HCT116 (cell line): ENCODE measurements around the gene UNC5C. TPM values are rescaled to one million over a fixed set of nuclear protein-coding genes. Genes with fewer than 3 reads are reported as not detected.

ENCODE experiments used
- ATAC-seq: fragments of 200-7000 bp; cut with Tn5 transposase; 2 replicates; pipeline ENCODE4 v1.9.1; 2020; ENCODE audit warnings: mild to moderate bottlenecking, moderate library complexity
- BruUV-seq: library from RNA; stranded (reverse); fragments of 400-500 nt; replicated peaks from 2 replicates; lab custom pipeline; 2021; lab: Mats Ljungman, UMichigan
- CTCF ChIA-PET: fragments of 300-600 bp; sonication (Branson Sonifier 250); formaldehyde crosslinking; loops from one replicate; lab custom pipeline; 2021; ENCODE audit warnings: antibody characterized with exemption; lab: Charles Lee
- POLR2A ChIA-PET: fragments of 300-600, 350-600 bp; sonication (Branson Sonifier 250); formaldehyde crosslinking; loops from one replicate; lab custom pipeline; 2021; ENCODE audit warnings: antibody characterized with exemption; lab: Charles Lee
- RAD21 ChIA-PET, 2 experiments: fragments of 300-600 bp; sonication (Branson Sonifier 250); formaldehyde crosslinking; loops; one replicate each; lab custom pipeline; 2023; ENCODE audit warnings: low total read pairs in 2 of 2; ENCODE audit not compliant: uncharacterized antibody in 2 of 2, unreplicated experiment in 2 of 2, low non-redundant PET in 1 of 2; lab: Charles Lee
- DNase-seq: peaks from one replicate; pipeline ENCODE4 v3.0.0-alpha.2; 2010; ENCODE audit warnings: low read depth, low spot score
- H2AFZ ChIP-seq: fragments of 200-600 bp; shearing (Covaris generic), sonication (generic); 2 replicates; pipeline ENCODE4 v1.6.1; 2017; ENCODE audit warnings: low read depth, mixed run types, mixed read lengths, antibody characterized with exemption, low read length; ENCODE audit not compliant: poor library complexity, severe bottlenecking
- H3K27ac ChIP-seq: 2 replicates; pipeline ENCODE4 v1.5.1; 2012; ENCODE audit warnings: low read depth, low read length
- H3K27me3 ChIP-seq: fragments of 200-600 bp; sonication (generic); 2 replicates; pipeline ENCODE4 v1.6.1; 2016; ENCODE audit warnings: mixed run types, low read length, mixed read lengths; ENCODE audit not compliant: insufficient read depth
- H3K36me3 ChIP-seq, 2 experiments: fragments of 200-500 bp in 1 of 2; fragments of 200-600 bp in 1 of 2; sonication (Bioruptor generic) in 1 of 2; sonication (generic) in 1 of 2; 2 replicates each; pipeline versions ENCODE4 v1.5.1 to v1.6.1; 2014 to 2016; ENCODE audit warnings: low read length in 2 of 2, inconsistent platforms in 1 of 2, mixed read lengths in 1 of 2, mixed run types in 1 of 2; ENCODE audit not compliant: insufficient read depth in 2 of 2, control insufficient read depth in 1 of 2
- H3K4me1 ChIP-seq, 2 experiments: fragments of 200-600 bp in 1 of 2; sonication (generic) in 1 of 2; 2 replicates each; pipeline versions ENCODE4 v1.5.1 to v1.6.1; 2012 to 2017; ENCODE audit warnings: low read length in 2 of 2, inconsistent platforms in 1 of 2, mild to moderate bottlenecking in 1 of 2, mixed read lengths in 1 of 2, mixed run types in 1 of 2, moderate library complexity in 1 of 2; ENCODE audit not compliant: insufficient read depth in 2 of 2, control insufficient read depth in 1 of 2
- H3K4me2 ChIP-seq: fragments of 200-600 bp; sonication (generic); 2 replicates; pipeline ENCODE4 v1.6.1; 2017; ENCODE audit warnings: mixed run types, low read length, mixed read lengths
- H3K4me3 ChIP-seq, 2 experiments: fragments of 200-600 bp in 1 of 2; sonication (generic) in 1 of 2; replicated peaks in 1 of 2; 2 replicates each; pipeline ENCODE4 v1.5.1; 2011 to 2016; ENCODE audit warnings: low read length in 2 of 2, control low read depth in 1 of 2, low read depth in 1 of 2, mild to moderate bottlenecking in 1 of 2, mixed read lengths in 1 of 2, mixed run types in 1 of 2
- H3K79me2 ChIP-seq: fragments of 200-600 bp; sonication (generic); 2 replicates; pipeline ENCODE4 v1.6.1; 2017; ENCODE audit warnings: mild to moderate bottlenecking, mixed run types, low read length, moderate library complexity, mixed read lengths; ENCODE audit not compliant: insufficient read depth
- H3K9ac ChIP-seq: fragments of 200-600 bp; sonication (generic); 2 replicates; pipeline ENCODE4 v1.6.1; 2016; ENCODE audit warnings: low read length, mixed read lengths
- H3K9me2 ChIP-seq: fragments of 200-600 bp; sonication (generic), shearing (Covaris generic); 2 replicates; pipeline ENCODE4 v1.6.1; 2017; ENCODE audit warnings: mixed run types, mild to moderate bottlenecking, moderate library complexity; ENCODE audit not compliant: insufficient read depth
- H3K9me3 ChIP-seq, 2 experiments: fragments of 200-500 bp in 1 of 2; fragments of 200-600 bp in 1 of 2; sonication (Bioruptor generic) in 1 of 2; sonication (generic) in 1 of 2; 2 replicates each; pipeline ENCODE4 v1.6.1; 2014 to 2017; ENCODE audit warnings: low read length in 2 of 2, mixed read lengths in 2 of 2, inconsistent platforms in 1 of 2, low read depth in 1 of 2, mild to moderate bottlenecking in 1 of 2, mixed run types in 1 of 2, moderate library complexity in 1 of 2; ENCODE audit not compliant: control insufficient read depth in 1 of 2, insufficient read depth in 1 of 2
- H4K20me1 ChIP-seq: fragments of 200-600 bp; sonication (generic), shearing (Covaris generic); 2 replicates; pipeline ENCODE4 v1.6.1; 2017; ENCODE audit warnings: mixed run types, mild to moderate bottlenecking, moderate library complexity; ENCODE audit not compliant: insufficient read depth
- CBX3 ChIP-seq: IDR thresholded peaks from 2 replicates; pipeline ENCODE4 v1.6.1; 2012; ENCODE audit warnings: low read depth
- CEBPB ChIP-seq: IDR thresholded peaks from 2 replicates; pipeline ENCODE4 v1.6.1; 2012; ENCODE audit warnings: low read depth
- EZH2 ChIP-seq: fragments of 200-600 bp; sonication (generic); IDR thresholded peaks from 2 replicates; pipeline ENCODE4 v1.6.1; 2017; ENCODE audit warnings: antibody characterized with exemption, mixed run types
- EZH2phosphoT487 ChIP-seq: fragments of 200-600 bp; IDR thresholded peaks from 2 replicates; pipeline ENCODE4 v1.6.1; 2018; ENCODE audit warnings: antibody characterized with exemption, borderline replicate concordance
- FOSL1 ChIP-seq: IDR thresholded peaks from 2 replicates; pipeline ENCODE4 v1.6.1; 2012; ENCODE audit warnings: low read depth
- POLR2A ChIP-seq: IDR thresholded peaks from 2 replicates; pipeline ENCODE4 v1.7.0; 2011; ENCODE audit warnings: borderline replicate concordance; ENCODE audit not compliant: insufficient read depth, insufficient read length; ENCODE audit errors: extremely low read depth
- POLR2AphosphoS5 ChIP-seq: IDR thresholded peaks from 2 replicates; pipeline ENCODE4 v1.6.1; 2011; ENCODE audit warnings: mild to moderate bottlenecking, low read depth, low read length, moderate library complexity
- SP1 ChIP-seq: IDR thresholded peaks from 2 replicates; pipeline ENCODE4 v1.6.1; 2012; ENCODE audit warnings: low read depth
- SRF ChIP-seq: IDR thresholded peaks from 2 replicates; pipeline ENCODE4 v1.6.1; 2012; ENCODE audit warnings: low read depth
- TCF7L2 ChIP-seq: IDR thresholded peaks from 2 replicates; pipeline ENCODE4 v1.7.0; 2011; ENCODE audit warnings: borderline replicate concordance, inconsistent platforms; ENCODE audit not compliant: insufficient read depth, insufficient read length; ENCODE audit errors: extremely low read depth
- YY1 ChIP-seq: IDR thresholded peaks from 2 replicates; pipeline ENCODE4 v1.6.1; 2011; ENCODE audit warnings: low read length, low read depth, moderate library complexity, mild to moderate bottlenecking; ENCODE audit not compliant: insufficient replicate concordance; ENCODE audit errors: extremely low read depth
- intact Hi-C: fragments of 100-400 bp; cut with micrococcal nuclease; formaldehyde crosslinking; loops from 2 replicates; pipeline ENCODE4 v1.10.0; 2022
- total RNA-seq: library from RNA; stranded (reverse); gene quantifications from one replicate; pipeline ENCODE4 v1.2.1, GENCODE V29; 2021; ENCODE audit not compliant: unreplicated experiment
- TF ChIP-seq, protein P1 (sequence below): IDR thresholded peaks from 2 replicates; pipeline ENCODE4 v1.6.1; 2012
- TF ChIP-seq, protein P2 (sequence below): IDR thresholded peaks from 2 replicates; pipeline ENCODE4 v1.6.1; 2012
- TF ChIP-seq, protein P3 (sequence below), 3 experiments: fragments of 200-600 bp in 1 of 3; sonication (generic) in 1 of 3; IDR thresholded peaks in 2 of 3; conservative IDR thresholded peaks in 1 of 3; 2 replicates each; pipeline ENCODE4 v1.5.1; 2012 to 2017; ENCODE audit warnings: low read depth in 2 of 3, low read length in 2 of 3, antibody characterized with exemption in 1 of 3, borderline replicate concordance in 1 of 3, control low read depth in 1 of 3, mild to moderate bottlenecking in 1 of 3, mixed read lengths in 1 of 3, mixed run types in 1 of 3, moderate library complexity in 1 of 3; ENCODE audit not compliant: insufficient read depth in 1 of 3

UNC5C gene
- total RNA-seq, 1 experiment from 2014 or later, result not detected

DNA sequence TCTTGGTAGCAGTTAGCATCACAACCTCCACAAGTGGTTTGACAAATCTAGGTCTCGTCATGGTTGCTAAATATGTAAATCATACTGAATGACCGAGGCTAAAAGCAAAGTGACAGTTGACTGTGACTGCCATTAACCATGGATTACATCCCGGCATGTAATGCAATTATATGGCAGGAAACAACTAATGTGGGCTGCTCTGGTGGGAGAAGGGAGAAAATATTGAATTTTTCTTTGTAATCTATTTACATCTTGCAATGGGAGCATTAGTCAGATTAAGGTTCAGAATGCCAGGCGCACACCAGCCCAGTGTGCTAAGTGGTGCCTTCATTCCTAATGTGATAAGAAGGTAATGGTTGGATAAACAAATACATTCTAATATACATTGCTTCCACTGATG lies 35.8 kb downstream of the UNC5C start:
- Histone ChIP-seq H3K4me2 (no peak overlapping the region), H3K27ac (no peak overlapping the region), H3K4me3 (no peak overlapping the region), H3K9ac (no peak overlapping the region), H3K9me2 (no peaks in the 10 kb centered on the region), H3K9me3 (no peaks in the 10 kb centered on the region; a peak in 1 of 4 replicates), H3K36me3 (no peaks in the 10 kb centered on the region), H3K4me1 (peaks cover 22 to 37% of the 10 kb centered on the region in 2 experiments), H2AFZ (no peak overlapping the region), H3K27me3 (no peaks in the 10 kb centered on the region)
- ChIA-PET CTCF (no interaction called here), POLR2A (no interaction called here)
- intact Hi-C loops, result loop anchor here (10.0 kb wide), 1 partner anchor 348 kb away; no protein-coding TSS in a partner anchor
- DNase-seq (no peak), ATAC-seq (no peak)
- no TSS peak for BruUV-seq
- TF ChIP-seq, protein P1, sequence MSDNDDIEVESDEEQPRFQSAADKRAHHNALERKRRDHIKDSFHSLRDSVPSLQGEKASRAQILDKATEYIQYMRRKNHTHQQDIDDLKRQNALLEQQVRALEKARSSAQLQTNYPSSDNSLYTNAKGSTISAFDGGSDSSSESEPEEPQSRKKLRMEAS, result no peak
- TF ChIP-seq SRF (no peak), CBX3 (no peak), POLR2AphosphoS5 (no peak), TCF7L2 (no peak), POLR2A (no peak), YY1 (no peak), FOSL1 (no peak), EZH2 (no peak), EZH2phosphoT487 (no peak), CEBPB (no peak), SP1 (no peak)
- TF ChIP-seq, protein P2, sequence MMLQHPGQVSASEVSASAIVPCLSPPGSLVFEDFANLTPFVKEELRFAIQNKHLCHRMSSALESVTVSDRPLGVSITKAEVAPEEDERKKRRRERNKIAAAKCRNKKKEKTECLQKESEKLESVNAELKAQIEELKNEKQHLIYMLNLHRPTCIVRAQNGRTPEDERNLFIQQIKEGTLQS, result no peak
- TF ChIP-seq, protein P3, sequence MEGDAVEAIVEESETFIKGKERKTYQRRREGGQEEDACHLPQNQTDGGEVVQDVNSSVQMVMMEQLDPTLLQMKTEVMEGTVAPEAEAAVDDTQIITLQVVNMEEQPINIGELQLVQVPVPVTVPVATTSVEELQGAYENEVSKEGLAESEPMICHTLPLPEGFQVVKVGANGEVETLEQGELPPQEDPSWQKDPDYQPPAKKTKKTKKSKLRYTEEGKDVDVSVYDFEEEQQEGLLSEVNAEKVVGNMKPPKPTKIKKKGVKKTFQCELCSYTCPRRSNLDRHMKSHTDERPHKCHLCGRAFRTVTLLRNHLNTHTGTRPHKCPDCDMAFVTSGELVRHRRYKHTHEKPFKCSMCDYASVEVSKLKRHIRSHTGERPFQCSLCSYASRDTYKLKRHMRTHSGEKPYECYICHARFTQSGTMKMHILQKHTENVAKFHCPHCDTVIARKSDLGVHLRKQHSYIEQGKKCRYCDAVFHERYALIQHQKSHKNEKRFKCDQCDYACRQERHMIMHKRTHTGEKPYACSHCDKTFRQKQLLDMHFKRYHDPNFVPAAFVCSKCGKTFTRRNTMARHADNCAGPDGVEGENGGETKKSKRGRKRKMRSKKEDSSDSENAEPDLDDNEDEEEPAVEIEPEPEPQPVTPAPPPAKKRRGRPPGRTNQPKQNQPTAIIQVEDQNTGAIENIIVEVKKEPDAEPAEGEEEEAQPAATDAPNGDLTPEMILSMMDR (IDR thresholded peaks at IDR 0.05 in 2 of 3, conservative IDR thresholded peaks at IDR 0.05 in 1 of 3; ENCODE audit: borderline replicate concordance in 1 of 3, insufficient read depth in 1 of 3, low read depth in 2 of 3, low read length in 2 of 3), result no peak
- TF ChIP-seq, all 23 proteins: peak for 0
- RAD21 ChIA-PET, result no interaction called here
- no peaks in the 10 kb centered on the region for H4K20me1 ChIP-seq
- H3K79me2 ChIP-seq, result no peaks in the 10 kb centered on the region
